GM12874 (cell line): Measurements from ENCODE around the gene GRAMD1A.
A peak's percentile ranks its signal among the peaks of the same experiment; 100 is the strongest.

Experiments used
- TF ChIP-seq, protein P1 (sequence below): IDR thresholded peaks from 2 replicates; pipeline ENCODE4 v1.5.1; 2011; ENCODE audit warnings: low read depth, mild to moderate bottlenecking, control low read depth, low read length, moderate library complexity; ENCODE audit not compliant: insufficient read depth

The GRAMD1A gene

GRCh38 chr19:35066691-35067563 is 66.8 kb downstream of the GRAMD1A start:
- TF ChIP-seq, protein P1, sequence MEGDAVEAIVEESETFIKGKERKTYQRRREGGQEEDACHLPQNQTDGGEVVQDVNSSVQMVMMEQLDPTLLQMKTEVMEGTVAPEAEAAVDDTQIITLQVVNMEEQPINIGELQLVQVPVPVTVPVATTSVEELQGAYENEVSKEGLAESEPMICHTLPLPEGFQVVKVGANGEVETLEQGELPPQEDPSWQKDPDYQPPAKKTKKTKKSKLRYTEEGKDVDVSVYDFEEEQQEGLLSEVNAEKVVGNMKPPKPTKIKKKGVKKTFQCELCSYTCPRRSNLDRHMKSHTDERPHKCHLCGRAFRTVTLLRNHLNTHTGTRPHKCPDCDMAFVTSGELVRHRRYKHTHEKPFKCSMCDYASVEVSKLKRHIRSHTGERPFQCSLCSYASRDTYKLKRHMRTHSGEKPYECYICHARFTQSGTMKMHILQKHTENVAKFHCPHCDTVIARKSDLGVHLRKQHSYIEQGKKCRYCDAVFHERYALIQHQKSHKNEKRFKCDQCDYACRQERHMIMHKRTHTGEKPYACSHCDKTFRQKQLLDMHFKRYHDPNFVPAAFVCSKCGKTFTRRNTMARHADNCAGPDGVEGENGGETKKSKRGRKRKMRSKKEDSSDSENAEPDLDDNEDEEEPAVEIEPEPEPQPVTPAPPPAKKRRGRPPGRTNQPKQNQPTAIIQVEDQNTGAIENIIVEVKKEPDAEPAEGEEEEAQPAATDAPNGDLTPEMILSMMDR, result peak; percentile 89

DNA sequence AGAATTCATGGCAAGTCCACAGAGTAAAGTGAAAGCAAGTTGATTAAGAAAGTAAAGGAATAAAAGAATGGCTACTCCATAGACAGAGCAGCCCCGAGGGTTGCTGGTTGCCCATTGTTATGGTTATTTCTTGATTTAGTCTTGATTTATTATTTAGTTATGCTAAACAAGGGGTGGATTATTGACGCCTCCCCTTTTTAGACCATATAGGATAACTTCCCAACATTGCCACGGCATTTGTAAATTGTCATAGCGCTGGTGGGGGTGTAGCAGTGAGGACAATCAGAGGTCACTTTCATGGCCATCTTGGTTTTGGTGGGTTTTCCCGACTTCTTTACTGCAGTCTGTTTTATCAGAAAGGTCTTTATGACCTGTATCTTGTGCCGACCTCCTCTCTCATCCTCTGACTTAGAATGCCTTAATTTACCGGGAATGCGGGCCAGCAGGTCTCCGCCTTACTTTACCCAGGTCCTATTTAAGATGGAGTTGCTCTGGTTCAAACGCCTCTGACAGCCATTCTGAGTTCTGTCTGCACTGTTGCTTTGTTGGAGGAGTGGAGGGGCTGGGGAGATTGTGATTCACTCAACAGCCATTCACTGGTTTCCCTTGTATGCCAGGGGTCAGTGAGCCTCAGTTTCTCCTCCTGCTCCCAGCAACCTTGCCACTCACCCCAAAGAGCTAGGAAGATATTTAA is 69.0 kb downstream of the GRAMD1A start:
- TF ChIP-seq, protein P1, result no peak

DNA sequence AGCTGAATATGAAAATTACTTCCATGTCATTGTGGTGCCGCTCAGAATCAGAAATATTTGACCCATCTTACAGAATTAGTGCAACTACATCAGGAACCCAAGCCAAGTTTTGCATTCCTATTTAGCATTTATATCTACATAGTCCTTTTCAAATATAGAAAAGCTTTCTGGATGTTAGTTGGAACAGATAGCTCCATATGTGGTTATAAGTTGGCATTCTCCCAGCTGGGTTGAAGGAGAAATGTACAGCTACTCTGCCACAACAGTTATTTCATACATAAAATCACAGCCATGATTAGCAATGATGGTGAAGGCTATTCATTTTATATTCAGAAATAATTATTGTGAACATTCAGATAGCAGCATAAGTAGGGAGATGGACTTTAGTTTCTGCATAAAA is 69.6 kb downstream of the GRAMD1A start:
- TF ChIP-seq, protein P1, result no peak

DNA sequence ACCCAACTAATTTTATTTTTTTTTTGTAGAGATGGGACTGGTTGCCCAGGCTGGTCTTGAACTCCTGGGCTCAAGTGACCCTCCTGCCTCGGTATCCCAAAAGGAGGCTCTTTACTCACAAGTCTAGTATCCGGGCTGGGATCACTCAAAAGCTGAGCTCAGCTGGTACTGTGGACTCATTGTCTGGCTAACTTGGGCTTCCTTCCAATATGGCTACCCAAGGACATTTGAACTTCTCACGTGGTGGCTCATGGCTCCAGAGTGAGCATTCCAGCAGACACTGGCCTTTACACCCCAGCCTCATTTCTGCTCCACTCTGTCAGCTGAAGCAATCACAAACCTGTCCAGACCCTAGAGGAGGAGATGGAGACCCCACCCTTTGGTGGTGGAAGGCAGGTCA is 70.3 kb downstream of the GRAMD1A start:
- TF ChIP-seq, protein P1, result no peak

GRCh38 chr19:35073516-35073915 is 73.4 kb downstream of the GRAMD1A start:
- TF ChIP-seq, protein P1, result no peak

GRCh38 chr19:35073941-35074340 is 73.8 kb downstream of the GRAMD1A start:
- TF ChIP-seq, protein P1, result no peak

GRCh38 chr19:35074426-35075201 is 74.5 kb downstream of the GRAMD1A start:
- TF ChIP-seq, protein P1, result no peak
